SU-DHL-6 (cell line): ENCODE results near the gene GNG11.

Experiments
- H2AFZ ChIP-seq: fragments of 200-600 bp; sonication (generic); 2 replicates; pipeline ENCODE4 v1.6.1; 2014; ENCODE audit warnings: low read depth, mild to moderate bottlenecking, moderate library complexity, mixed read lengths, antibody characterized with exemption, low read length; ENCODE audit not compliant: severe bottlenecking
- H3F3A ChIP-seq: fragments of 200-600 bp; shearing (Covaris generic); 2 replicates; pipeline ENCODE4 v1.6.0; 2016; ENCODE audit warnings: antibody characterized with exemption, mild to moderate bottlenecking; ENCODE audit not compliant: insufficient read depth
- H3K27ac ChIP-seq: fragments of 200-600 bp; sonication (generic); 2 replicates; pipeline ENCODE4 v1.5.1; 2016; ENCODE audit warnings: low read depth, mild to moderate bottlenecking, low read length, moderate library complexity, mixed read lengths
- H3K27me3 ChIP-seq: fragments of 200-600 bp; sonication (generic), shearing (Covaris generic); 2 replicates; pipeline ENCODE4 v1.6.0; 2014; ENCODE audit warnings: mild to moderate bottlenecking, low read length
- H3K36me3 ChIP-seq: fragments of 200-600 bp; sonication (generic); 2 replicates; pipeline ENCODE4 v1.6.1; 2014; ENCODE audit warnings: mild to moderate bottlenecking, low read length, mixed read lengths
- H3K4me2 ChIP-seq: fragments of 300-600, 200-600 bp; shearing (Covaris generic), sonication (generic); 2 replicates; pipeline ENCODE4 v1.6.0; 2014; ENCODE audit warnings: low read length, low read depth, mild to moderate bottlenecking; ENCODE audit not compliant: poor library complexity, severe bottlenecking
- H3K4me3 ChIP-seq: fragments of 200-600 bp; sonication (generic); 2 replicates; pipeline ENCODE4 v1.5.1; 2014; ENCODE audit warnings: antibody characterized with exemption, low read length, mild to moderate bottlenecking, mixed read lengths; ENCODE audit not compliant: insufficient read depth, poor library complexity, severe bottlenecking
- H3K79me2 ChIP-seq: fragments of 200-600 bp; sonication (generic); 2 replicates; pipeline ENCODE4 v1.6.1; 2014; ENCODE audit warnings: mild to moderate bottlenecking, low read length, moderate library complexity; ENCODE audit not compliant: insufficient read depth
- H3K9ac ChIP-seq: fragments of 200-600 bp; sonication (generic); 2 replicates; pipeline ENCODE4 v1.7.0; 2014; ENCODE audit warnings: mild to moderate bottlenecking, low read length
- H3K9me2 ChIP-seq: fragments of 200-600 bp; sonication (generic); replicated peaks from 2 replicates; pipeline ENCODE4 v1.6.1; 2014; ENCODE audit warnings: low read length; ENCODE audit not compliant: insufficient read depth
- H3K9me3 ChIP-seq: fragments of 200-600 bp; sonication (generic); 2 replicates; pipeline ENCODE4 v1.6.1; 2014; ENCODE audit warnings: low read length, mixed read lengths; ENCODE audit not compliant: insufficient read depth
- H4K20me1 ChIP-seq: fragments of 200-600 bp; sonication (generic); 2 replicates; pipeline ENCODE4 v1.6.1; 2014; ENCODE audit warnings: low read depth, mild to moderate bottlenecking, antibody characterized with exemption, low read length, moderate library complexity, mixed read lengths
- CTCF ChIP-seq: fragments of 200-600 bp; sonication (generic); IDR thresholded peaks from one replicate; pipeline ENCODE4 v1.5.1; 2017; ENCODE audit warnings: antibody characterized with exemption, mild to moderate bottlenecking, low read length, moderate library complexity; ENCODE audit not compliant: insufficient read depth, poor library complexity, severe bottlenecking
- EZH2phosphoT487 ChIP-seq: fragments of 200-600 bp; sonication (generic), shearing (Covaris generic); conservative IDR thresholded peaks from 2 replicates; pipeline ENCODE4 v1.6.1; 2018; ENCODE audit warnings: mild to moderate bottlenecking, antibody characterized with exemption, low read length, moderate library complexity, mixed read lengths

Gene GNG11

DNA sequence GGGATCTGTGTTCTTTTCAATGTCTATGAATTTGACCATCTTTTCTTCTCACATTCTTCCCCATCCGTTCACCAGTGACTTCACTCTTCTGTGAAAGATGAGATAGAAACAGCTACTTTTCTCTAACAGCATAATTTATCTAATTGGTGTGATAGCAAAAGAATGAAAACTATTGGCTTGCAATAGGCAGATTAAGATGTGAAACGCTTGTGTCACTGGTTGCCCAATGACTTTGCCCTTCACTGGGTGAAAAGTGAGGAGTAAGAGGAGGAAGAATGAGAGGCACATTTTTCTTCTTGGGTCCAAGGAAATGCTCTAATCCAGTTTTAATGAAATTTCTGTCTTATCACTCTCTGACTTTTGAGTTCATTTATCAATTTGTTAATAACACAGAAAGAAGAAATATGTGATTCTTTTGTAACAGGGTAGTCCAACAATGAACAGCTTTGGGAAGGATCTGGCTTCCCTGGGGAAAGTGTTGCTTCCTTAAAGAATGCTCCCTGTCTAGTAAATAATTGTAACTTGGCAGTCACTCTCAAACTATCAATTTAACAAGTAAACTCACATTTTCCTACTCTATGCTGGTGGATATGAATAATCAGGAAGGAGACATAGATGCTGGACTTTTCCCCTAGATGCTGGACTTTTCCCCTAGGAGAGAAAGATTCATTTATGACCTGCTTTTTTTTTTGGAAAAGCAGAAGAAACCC is 47.5 kb downstream of the GNG11 start:
- no peaks in the 10 kb centered on the region for H3K36me3 ChIP-seq
- H4K20me1 ChIP-seq = no peaks in the 10 kb centered on the region
- no peak overlapping the region for H3K4me2 ChIP-seq
- no peak overlapping the region for H3K9ac ChIP-seq
- no peaks in the 10 kb centered on the region for H3F3A ChIP-seq
- no peaks in the 10 kb centered on the region for H3K79me2 ChIP-seq
- no peaks in the 10 kb centered on the region for H3K9me3 ChIP-seq
- no peak overlapping the region for H2AFZ ChIP-seq
- TF ChIP-seq CTCF (no peak), EZH2phosphoT487 (no peak)
- no peak overlapping the region for H3K27ac ChIP-seq
- no peaks in the 10 kb centered on the region for H3K9me2 ChIP-seq
- no peaks in the 10 kb centered on the region for H3K27me3 ChIP-seq
- no peak overlapping the region for H3K4me3 ChIP-seq

- no peak for TF ChIP-seq CTCF
- TF ChIP-seq EZH2phosphoT487 = no peak
- no peaks in the 10 kb centered on the region for H3K27me3 ChIP-seq
- no peak overlapping the region for H3K4me3 ChIP-seq
- no peaks in the 10 kb centered on the region for H3K9me2 ChIP-seq
- no peaks in the 10 kb centered on the region for H4K20me1 ChIP-seq
- H3K36me3 ChIP-seq = no peaks in the 10 kb centered on the region
- H3K4me2 ChIP-seq = no peak overlapping the region
- H2AFZ ChIP-seq = no peak overlapping the region
- H3K9me3 ChIP-seq = no peaks in the 10 kb centered on the region
- no peak overlapping the region for H3K9ac ChIP-seq
- H3F3A ChIP-seq = no peaks in the 10 kb centered on the region
- H3K79me2 ChIP-seq = no peaks in the 10 kb centered on the region
- H3K27ac ChIP-seq = no peak overlapping the region
Measured at GRCh38 chr7:93972029-93972725, 50.6 kb downstream of the GNG11 start.

- H3K4me3 ChIP-seq = no peak overlapping the region
- no peak overlapping the region for H3K4me2 ChIP-seq
- no peak overlapping the region for H3K27ac ChIP-seq
- H3K36me3 ChIP-seq = no peaks in the 10 kb centered on the region
- no peaks in the 10 kb centered on the region for H3K9me3 ChIP-seq
- H2AFZ ChIP-seq = no peak overlapping the region
- H3F3A ChIP-seq = no peaks in the 10 kb centered on the region
- H3K9ac ChIP-seq = no peak overlapping the region
- no peaks in the 10 kb centered on the region for H3K79me2 ChIP-seq
- H3K27me3 ChIP-seq = no peaks in the 10 kb centered on the region
- no peak for TF ChIP-seq CTCF
- TF ChIP-seq EZH2phosphoT487 = no peak
- H3K9me2 ChIP-seq = no peaks in the 10 kb centered on the region
- no peaks in the 10 kb centered on the region for H4K20me1 ChIP-seq
Measured at GRCh38 chr7:93973134-93973533, 51.6 kb downstream of the GNG11 start.
